HepG2 (cell line): Measurements from ENCODE around the gene ZNF207. TPM values are rescaled to one million over a fixed set of nuclear protein-coding genes. Genes with fewer than 3 reads are reported as not detected.

ENCODE experiments used
- ATAC-seq: fragments of 200-7000 bp; cut with Tn5 transposase; 3 replicates; pipeline ENCODE4 v1.9.1; 2020; ENCODE audit warnings: mild to moderate bottlenecking, moderate library complexity
- BruUV-seq: library from RNA; stranded (reverse); fragments of 400-500 nt; replicated peaks from 2 replicates; lab custom pipeline; 2021; lab: Mats Ljungman, UMichigan
- CTCF ChIA-PET: fragments of 300-600 bp; formaldehyde crosslinking; extraction: SDS; loops from one replicate; lab custom pipeline; 2021; ENCODE audit warnings: low total read pairs, inconsistent platforms, low intra/inter-chr PET ratio; lab: Yijun Ruan, JAX
- POLR2A ChIA-PET: fragments of 350-600 bp; sonication (Branson Sonifier 250); formaldehyde crosslinking; loops from one replicate; lab custom pipeline; 2020; ENCODE audit warnings: antibody characterized with exemption, inconsistent platforms; lab: Yijun Ruan, JAX
- DNase-seq: peaks from one replicate; pipeline ENCODE4 v3.0.0-alpha.2; 2015; ENCODE audit warnings: low spot score
- FAIRE-seq: peaks from 3 replicates; lab custom pipeline; 2011; peaks lifted over from hg19 to GRCh38; lab: Jason Lieb, UNC
- H2AFZ ChIP-seq: one replicate; pipeline ENCODE4 v1.6.1; 2011; ENCODE audit warnings: low read length, inconsistent platforms
- H3K27ac ChIP-seq: fragments of 300-600 bp; 3 replicates; pipeline ENCODE4 v1.8.0; 2011; ENCODE audit warnings: mixed run types, mild to moderate bottlenecking, mixed read lengths, low read length, inconsistent platforms; ENCODE audit not compliant: insufficient read depth; ENCODE audit errors: extremely low read length
- H3K27me3 ChIP-seq, 2 experiments: fragments of 200-600 bp in 1 of 2; 2 replicates in 1 of 2; 3 replicates in 1 of 2; pipeline versions ENCODE4 v1.6.0 to v1.8.0; 2011; ENCODE audit warnings: low read length in 2 of 2, mild to moderate bottlenecking in 2 of 2, moderate library complexity in 2 of 2, inconsistent platforms in 1 of 2; ENCODE audit not compliant: insufficient read depth in 2 of 2, control insufficient read depth in 1 of 2
- H3K36me3 ChIP-seq, 2 experiments: fragments of 200-600 bp in 1 of 2; replicated peaks in 1 of 2; 2 replicates in 1 of 2; 3 replicates in 1 of 2; pipeline versions ENCODE4 v1.5.1 to v1.8.0; 2011; ENCODE audit warnings: low read length in 2 of 2, inconsistent platforms in 1 of 2; ENCODE audit not compliant: insufficient read depth in 2 of 2, control insufficient read depth in 1 of 2
- H3K4me1 ChIP-seq: 2 replicates; pipeline ENCODE4 v1.5.1; 2012; ENCODE audit warnings: low read length, inconsistent platforms; ENCODE audit not compliant: insufficient read depth
- H3K4me2 ChIP-seq: 2 replicates; pipeline ENCODE4 v1.6.0; 2011; ENCODE audit warnings: low read depth, low read length, inconsistent platforms
- H3K4me3 ChIP-seq, 3 experiments: fragments of 200-600 bp in 1 of 3; sonication (generic), shearing (Covaris generic) in 1 of 3; replicated peaks in 1 of 3; 2 replicates each; pipeline ENCODE4 v1.5.1; 2011 to 2016; ENCODE audit warnings: low read length in 3 of 3, inconsistent platforms in 2 of 3, low read depth in 2 of 3, mild to moderate bottlenecking in 2 of 3, control low read depth in 1 of 3, mixed read lengths in 1 of 3; ENCODE audit not compliant: insufficient read depth in 1 of 3
- H3K79me2 ChIP-seq: one replicate; pipeline ENCODE4 v1.6.1; 2011; ENCODE audit warnings: low read length, inconsistent platforms; ENCODE audit not compliant: insufficient read depth
- H3K9ac ChIP-seq: 2 replicates; pipeline ENCODE4 v1.6.0; 2011; ENCODE audit warnings: mild to moderate bottlenecking, low read depth, low read length, inconsistent platforms; ENCODE audit not compliant: insufficient read depth
- H3K9me3 ChIP-seq: 2 replicates; pipeline ENCODE4 v1.5.1; 2012; ENCODE audit warnings: mild to moderate bottlenecking, low read length
- H4K20me1 ChIP-seq: 2 replicates; pipeline ENCODE4 v1.6.0; 2011; ENCODE audit warnings: inconsistent platforms, mild to moderate bottlenecking, low read length, moderate library complexity; ENCODE audit not compliant: insufficient read depth
- BCL6 ChIP-seq: IDR thresholded peaks from 2 replicates; pipeline ENCODE4 v1.6.1; 2016; ENCODE audit warnings: missing genetic modification reagents, missing compliant biosample characterization
- CHD2 ChIP-seq: IDR thresholded peaks from 2 replicates; pipeline ENCODE4 v1.6.1; 2011; ENCODE audit warnings: low read depth, low read length, improper control_type of control experiment
- ELF1 ChIP-seq: sonication (generic); formaldehyde crosslinking; IDR thresholded peaks from 2 replicates; pipeline ENCODE4 v1.4.0; 2020; ENCODE audit warnings: missing genetic modification reagents
- ELF3 ChIP-seq: IDR thresholded peaks from 2 replicates; pipeline ENCODE4 v1.6.1; 2016; ENCODE audit warnings: missing genetic modification reagents, missing compliant biosample characterization
- ERF ChIP-seq: IDR thresholded peaks from 2 replicates; pipeline ENCODE4 v1.6.1; 2018; ENCODE audit warnings: missing biosample characterization, missing genetic modification reagents
- FOXA3 ChIP-seq: IDR thresholded peaks from 2 replicates; pipeline ENCODE4 v1.6.1; 2016; ENCODE audit warnings: missing genetic modification reagents, missing compliant biosample characterization
- FOXO1 ChIP-seq: sonication (generic); formaldehyde crosslinking; IDR thresholded peaks from 2 replicates; pipeline ENCODE4 v1.4.0; 2020; ENCODE audit warnings: missing genetic modification reagents
- FOXP1 ChIP-seq, 2 experiments: fragments of 450-650 bp in 1 of 2; IDR thresholded peaks; 2 replicates each; pipeline ENCODE4 v1.6.1; 2017 to 2018; ENCODE audit warnings: antibody characterized with exemption in 1 of 2
- GABPA ChIP-seq, 2 experiments: IDR thresholded peaks; 2 replicates each; pipeline ENCODE4 v1.6.1; 2011 to 2016; ENCODE audit warnings: low read depth in 2 of 2, low read length in 1 of 2, missing biosample characterization in 1 of 2, missing genetic modification characterization in 1 of 2
- GATAD2A ChIP-seq: IDR thresholded peaks from 2 replicates; pipeline ENCODE4 v1.6.1; 2016
- HNF4G ChIP-seq, 2 experiments: sonication (generic) in 1 of 2; formaldehyde crosslinking in 1 of 2; IDR thresholded peaks; 2 replicates each; pipeline versions ENCODE4 v1.4.0 to v1.6.1; 2011 to 2020; ENCODE audit warnings: borderline replicate concordance in 2 of 2, low read depth in 2 of 2, mild to moderate bottlenecking in 2 of 2, low read length in 1 of 2, missing genetic modification reagents in 1 of 2, moderate library complexity in 1 of 2
- IRX3 ChIP-seq: sonication (generic); formaldehyde crosslinking; IDR thresholded peaks from 2 replicates; pipeline ENCODE4 v1.8.1; 2023; ENCODE audit warnings: mild to moderate bottlenecking, low read depth, missing genetic modification reagents, borderline replicate concordance
- PATZ1 ChIP-seq: sonication (generic); formaldehyde crosslinking; IDR thresholded peaks from 2 replicates; pipeline ENCODE4 v1.4.0; 2020; ENCODE audit warnings: missing genetic modification reagents
- PHF21A ChIP-seq: sonication (generic); formaldehyde crosslinking; IDR thresholded peaks from 2 replicates; pipeline ENCODE4 v1.5.0; 2020; ENCODE audit warnings: mild to moderate bottlenecking, missing genetic modification reagents
- RARG ChIP-seq: sonication (generic); formaldehyde crosslinking; IDR thresholded peaks from 2 replicates; pipeline ENCODE4 v1.4.0; 2020; ENCODE audit warnings: low read depth, mild to moderate bottlenecking, missing genetic modification reagents
- SALL1 ChIP-seq: sonication (generic); formaldehyde crosslinking; IDR thresholded peaks from 2 replicates; pipeline ENCODE4 v1.8.0; 2022; ENCODE audit warnings: mild to moderate bottlenecking, missing genetic modification reagents
- SAP130 ChIP-seq: IDR thresholded peaks from 2 replicates; pipeline ENCODE4 v1.6.1; 2016; ENCODE audit warnings: low read depth
- TAF1 ChIP-seq: sonication (generic); formaldehyde crosslinking; IDR thresholded peaks from 2 replicates; pipeline ENCODE4 v1.4.0; 2020; ENCODE audit warnings: missing genetic modification reagents
- TCF7 ChIP-seq: sonication (generic); IDR thresholded peaks from 2 replicates; pipeline ENCODE4 v1.6.1; 2016; ENCODE audit warnings: antibody characterized with exemption, low read depth
- TEAD3 ChIP-seq: optimal IDR thresholded peaks from 2 replicates; pipeline ENCODE3; 2016; ENCODE audit warnings: borderline replicate concordance
- ZNF362 ChIP-seq: sonication (generic); formaldehyde crosslinking; IDR thresholded peaks from 2 replicates; pipeline ENCODE4 v1.4.0; 2020; ENCODE audit warnings: missing genetic modification reagents, mild to moderate bottlenecking, borderline replicate concordance
- ZNF773 ChIP-seq: sonication (generic); formaldehyde crosslinking; IDR thresholded peaks from 2 replicates; pipeline ENCODE4 v1.4.0; 2020; ENCODE audit warnings: missing genetic modification reagents, borderline replicate concordance
- WGBS: methylation state at CpG from one replicate; pipeline ENCODE4 v1.1.6; 2017; ENCODE audit warnings: low lambda C conversion rate; 5-methylcytosine and 5-hydroxymethylcytosine counted together
- in situ Hi-C: cut with HindIII; loops from 2 replicates; pipeline ENCODE4 v1.10.0; 2017; ENCODE audit warnings: low pct_unique_long_range_greater_than_20kb; ENCODE audit not compliant: extremely low pct_ligation_motif_present
- intact Hi-C: fragments of 100-400 bp; cut with micrococcal nuclease; formaldehyde crosslinking; loops from one replicate; pipeline ENCODE4 v1.10.0; 2022; ENCODE audit not compliant: unreplicated experiment
- polyA plus RNA-seq, 8 experiments: library from polyadenylated mRNA; depleted of rRNA in 3 of 8; stranded (reverse) in 7 of 8; unstranded in 1 of 8; fragments of >200 nt; fragmentation: Illumina TruSeq in 4 of 8; extraction: Trizol in 4 of 8; gene quantifications; 2 replicates each; pipeline versions ENCODE4 v1.2.1 to v1.2.3, GENCODE V29; 2011 to 2016; ENCODE audit warnings: low read depth in 4 of 8, missing spikeins in 1 of 8, mixed read lengths in 1 of 8; ENCODE audit not compliant: insufficient read depth in 1 of 8
- total RNA-seq, 5 experiments: library from RNA; depleted of rRNA; stranded (reverse); fragments of >200 nt; fragmentation: Illumina TruSeq; extraction: Trizol; gene quantifications; 2 replicates each; pipeline ENCODE4 v1.2.3, GENCODE V29; 2016; ENCODE audit warnings: low read depth in 1 of 5

Gene ZNF207
- total and polyA plus RNA-seq, 2 of the 13 experiments (the other 11 are each of a cell fraction or from before 2014, with no cell fraction given) = 150 to 164 TPM

GRCh38 chr17:32302037-32302436 is 47.9 kb upstream of the ZNF207 start:
- ChIA-PET POLR2A (no interaction called here), CTCF (no interaction called here)
- H2AFZ ChIP-seq = no peak overlapping the region
- BruUV-seq = no TSS peak
- H3K36me3 ChIP-seq = no peaks in the 10 kb centered on the region
- FAIRE-seq (peak; percentile 83), ATAC-seq (peak; percentile 51), DNase-seq (peak; percentile 69)
- H3K27me3 ChIP-seq = peaks cover 0 to 1% of the 10 kb centered on the region in 2 experiments; a peak in 2 of 5 replicates
- H3K4me1 ChIP-seq = peaks cover 57% of the 10 kb centered on the region
- H3K79me2 ChIP-seq = no peaks in the 10 kb centered on the region
- in situ Hi-C loops = no loop called here
- peak overlapping the region; percentile 74 for H3K4me2 ChIP-seq
- no peaks in the 10 kb centered on the region for H3K9me3 ChIP-seq
- H3K4me3 ChIP-seq = peak overlapping the region in 1 of 3 experiments; percentile 2; a peak in 2 of 6 replicates
- no peaks in the 10 kb centered on the region for H4K20me1 ChIP-seq
- no peak overlapping the region for H3K9ac ChIP-seq
- peak overlapping the region; percentile 87 for H3K27ac ChIP-seq
- 2% methylated on average over 4 of the region's 4 CpGs for WGBS
- intact Hi-C loops = loop anchor here (5.0 kb wide), 1 partner anchor 50 kb away; no protein-coding TSS in a partner anchor
- peak; percentile 94 for TF ChIP-seq PATZ1 (CRISPR knock-in tag)
- peak; percentile 74 for TF ChIP-seq FOXA3 (CRISPR knock-in tag)
- no peak for TF ChIP-seq TAF1 (CRISPR knock-in tag)
- TF ChIP-seq BCL6 (CRISPR knock-in tag) = peak; percentile 68
- peak; percentile 40; the same call in 1 of the 2 replicates for TF ChIP-seq ELF1 (CRISPR knock-in tag)
- TF ChIP-seq PHF21A = peak; percentile 61; the same call in 1 of the 2 replicates
- no peak for TF ChIP-seq ZNF773 (CRISPR knock-in tag)
- peak; percentile 25; the same call in 1 of the 2 replicates for TF ChIP-seq ERF (CRISPR knock-in tag)
- peak; percentile 38; the same call in 1 of the 2 replicates for TF ChIP-seq ZNF362 (CRISPR knock-in tag)
- TF ChIP-seq SALL1 (CRISPR knock-in tag) = peak; percentile 75
- no peak for TF ChIP-seq RARG (CRISPR knock-in tag)
- 0 out of 2 replicates have a peak, but pooled peaks have one; percentile 41 for TF ChIP-seq ELF3 (CRISPR knock-in tag)
- 0 out of 2 replicates have a peak, but pooled peaks have one; percentile 56 for TF ChIP-seq FOXO1 (CRISPR knock-in tag)
- peak; percentile 46; the same call in 1 of the 2 replicates for TF ChIP-seq SAP130 (CRISPR knock-in tag)
- TF ChIP-seq TEAD3 = peak; percentile 42
- no peak for TF ChIP-seq IRX3 (CRISPR knock-in tag)
- TF ChIP-seq GATAD2A = peak; percentile 38; the same call in 1 of the 2 replicates
- TF ChIP-seq CHD2 = no peak
- TF ChIP-seq HNF4G (IDR thresholded peaks at IDR 0.05; ENCODE audit: borderline replicate concordance, low read depth, low read length) = no peak
- no peak for TF ChIP-seq HNF4G (CRISPR knock-in tag; IDR thresholded peaks at IDR 0.05; ENCODE audit: borderline replicate concordance, low read depth)
- TF ChIP-seq GABPA (IDR thresholded peaks at IDR 0.05; ENCODE audit: low read depth, low read length) = no peak
- 0 out of 2 replicates have a peak, but pooled peaks have one; percentile 25 for TF ChIP-seq GABPA (CRISPR knock-in tag; IDR thresholded peaks at IDR 0.05; ENCODE audit: low read depth)
- no peak for TF ChIP-seq FOXP1 (IDR thresholded peaks at IDR 0.05)
- TF ChIP-seq FOXP1 (CRISPR knock-in tag; IDR thresholded peaks at IDR 0.05) = peak; percentile 79
- TF ChIP-seq TCF7 = peak; percentile 49; the same call in 1 of the 2 replicates
